Hypothalamus (tissue), 51 donors: ENCODE measurements around the gene LACC1.
A peak's percentile ranks its signal among the peaks of the same experiment; 100 is the strongest.

Experiments
- DNase-seq, 51 donors: peaks; one replicate each; lab custom pipeline; 2025; lab: John Stamatoyannopoulos, UW

The LACC1 gene

GRCh38 chr13:43879755-43880181 lies at the start of gene LACC1:
LACC1 (plus strand) TSS chr13:43879904; CDS start chr13:43880986, 1,082 bp downstream.
- peak in 26 of 51 donors; percentile 17 to 78 (median 46) for DNase-seq

- no peak for DNase-seq
Observed at GRCh38 chr13:43830497-43830881, 49.2 kb upstream of the LACC1 start.

- no peak for DNase-seq
Observed at GRCh38 chr13:43831088-43831487, 48.6 kb upstream of the LACC1 start.

DNA sequence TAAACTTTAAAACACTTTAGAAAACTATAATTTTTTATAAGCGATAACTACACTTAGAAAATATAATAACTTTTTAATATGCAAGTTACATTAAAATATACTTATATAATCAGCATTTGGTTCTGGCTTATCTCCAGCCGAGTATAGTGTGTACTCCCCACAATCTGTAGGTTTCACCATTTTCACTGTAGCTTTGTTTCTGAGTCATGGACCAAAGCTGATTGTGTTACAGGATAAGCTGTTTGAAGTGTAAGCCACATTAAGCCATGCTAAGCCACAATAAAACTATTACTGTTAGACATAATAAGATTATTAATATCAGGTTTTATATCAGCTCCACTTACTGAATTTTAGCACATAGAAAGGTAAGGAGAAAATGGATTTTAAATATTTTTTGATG lies 44.0 kb upstream of the LACC1 start:
- DNase-seq, result no peak

- no peak for DNase-seq
Observed at GRCh38 chr13:43838909-43839308, 40.8 kb upstream of the LACC1 start.

DNA sequence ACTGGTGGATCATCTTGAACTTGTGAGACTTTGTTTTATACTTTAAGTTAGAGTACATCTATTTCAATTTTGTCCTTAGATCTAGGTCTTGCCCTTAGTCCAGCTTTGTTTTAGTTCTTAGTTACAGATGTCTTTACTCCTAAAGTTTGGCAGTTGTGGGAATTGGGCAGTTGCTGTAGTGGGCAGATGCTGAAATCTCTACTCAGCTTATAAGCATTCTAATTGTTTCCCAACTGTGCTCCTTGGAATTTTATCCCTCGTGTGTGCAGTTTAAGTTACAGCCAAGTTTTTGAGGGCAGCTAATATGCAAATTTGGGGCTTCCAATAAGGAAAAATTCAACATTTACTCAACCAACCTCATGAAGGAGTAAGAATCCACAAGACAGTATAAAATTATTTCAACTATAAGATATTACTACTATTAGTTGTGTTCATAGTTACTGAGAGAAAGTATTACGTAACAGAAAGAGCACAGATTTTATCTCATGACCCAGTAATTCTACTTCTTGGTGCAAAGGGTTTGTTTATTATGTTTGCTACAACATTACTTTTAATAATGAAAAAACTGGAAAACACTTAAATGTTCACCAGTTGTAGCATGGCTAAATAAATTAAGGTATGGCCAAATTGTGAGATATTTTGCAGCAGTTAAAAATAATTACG lies 33.1 kb upstream of the LACC1 start:
- no peak for DNase-seq

GRCh38 chr13:43848001-43848649 lies 31.6 kb upstream of the LACC1 start:
- DNase-seq, result no peak

GRCh38 chr13:43850873-43851272 lies 28.8 kb upstream of the LACC1 start:
- no peak for DNase-seq

DNA sequence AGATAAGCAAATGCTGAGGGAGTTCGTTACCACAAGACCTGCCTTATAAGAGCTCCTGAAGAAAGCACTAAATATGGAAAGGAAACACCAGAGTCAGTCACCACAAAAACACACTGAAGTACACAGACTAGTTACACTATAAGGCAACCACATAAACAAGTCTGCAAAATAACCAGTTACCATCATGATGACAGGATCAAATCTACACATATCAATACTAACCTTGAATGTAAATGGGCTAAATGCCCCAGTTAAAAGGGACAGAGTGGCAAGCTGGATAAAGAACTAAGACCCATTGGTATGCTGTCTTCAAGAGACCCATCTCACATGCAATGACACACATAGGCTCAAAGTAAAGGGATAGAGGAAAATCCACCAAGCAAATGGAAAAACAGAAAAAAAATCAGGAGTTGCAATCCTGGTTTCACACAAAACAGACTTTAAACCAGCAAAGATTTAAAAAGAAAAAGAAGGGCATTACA lies 26.7 kb upstream of the LACC1 start:
- no peak for DNase-seq

- DNase-seq, result no peak
Observed at GRCh38 chr13:43861863-43862262, 17.8 kb upstream of the LACC1 start.

GRCh38 chr13:43864921-43865320 lies 14.8 kb upstream of the LACC1 start:
- DNase-seq, result no peak

DNA sequence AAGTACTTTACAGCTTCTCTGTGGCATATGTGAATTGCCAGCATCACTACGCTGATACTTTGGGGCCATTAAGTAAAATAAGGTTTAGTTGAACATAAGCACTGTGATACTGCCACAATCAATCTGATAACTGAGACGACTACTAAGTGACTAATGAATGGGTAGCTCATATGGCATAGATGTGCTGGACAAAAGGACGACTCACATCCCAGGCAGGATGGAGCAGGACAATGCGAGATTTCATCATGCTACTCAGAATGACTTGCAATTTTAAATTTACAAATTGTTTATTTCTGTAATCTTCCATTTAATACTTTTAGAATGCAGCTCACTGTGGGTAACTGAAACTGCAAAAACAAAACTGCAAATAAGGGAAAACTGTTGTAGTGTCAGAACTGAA lies 13.8 kb upstream of the LACC1 start:
- no peak for DNase-seq

- DNase-seq, result no peak
Observed at GRCh38 chr13:43872181-43872580, 7.5 kb upstream of the LACC1 start.

DNA sequence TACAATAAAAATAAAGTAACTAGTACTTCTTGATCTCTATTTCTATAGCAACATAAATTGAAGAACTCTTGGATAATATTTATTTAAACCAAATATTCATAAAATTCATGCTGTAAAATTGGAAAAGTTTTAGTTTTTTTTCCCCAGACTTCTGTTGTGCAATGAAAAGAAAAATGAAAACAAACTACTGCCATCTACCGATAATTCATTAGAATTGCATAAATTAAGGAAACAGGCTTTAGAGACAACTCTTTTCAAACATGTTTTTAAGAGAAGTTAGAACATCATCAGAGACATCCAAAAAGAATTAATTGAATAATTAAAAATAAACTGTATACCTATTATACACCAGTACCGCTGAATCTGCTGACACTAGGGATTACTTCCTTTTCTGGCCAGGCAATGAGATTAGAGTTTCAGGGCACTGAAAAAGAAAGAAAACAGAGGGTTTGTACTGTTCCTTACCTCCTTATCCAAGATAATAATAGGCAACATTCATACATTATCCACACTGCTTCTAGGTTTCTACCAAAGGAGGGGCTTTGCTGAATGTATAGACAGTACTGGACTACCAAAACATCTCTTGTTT lies 5.1 kb upstream of the LACC1 start:
- peak in 2 of 51 donors; percentile 58 to 65 for DNase-seq

DNA sequence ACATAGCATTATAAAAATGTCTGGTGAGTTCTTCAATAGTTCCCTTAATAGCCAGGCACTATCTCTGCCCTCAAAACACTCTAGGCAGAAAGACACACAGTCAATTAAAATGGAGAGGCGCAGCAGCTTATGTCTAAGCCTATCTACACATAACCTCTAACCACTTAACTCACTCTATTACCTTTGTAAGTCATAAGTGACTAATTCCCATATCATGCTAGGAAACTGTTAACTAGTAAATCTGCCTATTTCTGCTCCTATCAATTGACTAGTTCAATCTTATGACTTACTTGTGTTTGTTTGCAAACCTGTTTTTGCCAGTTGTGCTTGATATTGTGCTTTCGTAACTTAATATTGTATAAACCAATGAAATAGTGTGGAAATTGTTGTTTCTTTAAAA lies 3.3 kb upstream of the LACC1 start:
- DNase-seq, result no peak

- no peak for DNase-seq
Observed at GRCh38 chr13:43877326-43877725, 2.4 kb upstream of the LACC1 start.

DNA sequence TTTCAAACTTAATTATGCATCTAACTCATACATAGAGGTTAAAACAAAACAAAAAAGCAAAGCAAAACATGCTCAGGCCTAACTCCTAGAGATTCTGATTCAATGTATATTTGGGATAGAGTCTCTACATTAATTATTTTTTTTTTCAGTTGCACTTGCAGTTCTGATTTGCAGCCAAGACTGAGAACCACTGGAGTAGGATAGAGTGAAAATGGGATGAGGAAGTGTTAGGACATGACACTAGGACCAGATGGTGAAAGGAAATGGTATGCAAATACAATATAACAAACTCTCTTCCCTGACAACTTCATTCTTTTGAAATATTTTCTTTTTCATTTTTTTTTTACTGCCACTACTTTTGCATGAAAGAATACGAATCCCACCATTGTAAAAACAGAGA lies 1.9 kb upstream of the LACC1 start:
- DNase-seq, result no peak

GRCh38 chr13:43878892-43879754 lies 581 bp upstream of the LACC1 start, which contains the start of gene CCDC122:
CCDC122 (minus strand) TSS chr13:43879740; CDS start chr13:43869376, 10,364 bp downstream.
- DNase-seq, result peak; percentile 16 to 95 (median 65)

- peak in 3 of 51 donors; percentile 14 to 44 (median 18) for DNase-seq
Observed at GRCh38 chr13:43880214-43880855, 631 bp downstream of the LACC1 start.

DNA sequence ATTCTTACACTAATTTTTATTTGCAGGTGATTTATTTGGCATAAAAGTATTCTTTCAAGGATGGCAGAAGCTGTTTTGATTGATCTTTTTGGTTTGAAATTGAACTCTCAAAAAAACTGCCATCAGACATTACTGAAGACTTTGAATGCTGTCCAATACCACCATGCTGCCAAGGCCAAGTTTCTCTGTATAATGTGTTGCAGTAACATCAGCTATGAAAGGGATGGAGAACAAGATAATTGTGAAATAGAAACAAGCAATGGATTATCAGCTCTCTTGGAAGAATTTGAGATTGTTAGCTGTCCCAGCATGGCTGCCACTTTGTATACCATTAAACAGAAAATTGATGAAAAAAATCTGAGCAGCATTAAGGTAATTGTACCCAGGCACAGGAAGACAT lies 1.2 kb downstream of the LACC1 start:
- peak in 3 of 51 donors; percentile 1 to 31 (median 4) for DNase-seq
